GM12878 (cell line): ENCODE results near the gene EP400.

ENCODE experiments used
- CTCF ChIP-seq, 3 experiments: IDR thresholded peaks in 2 of 3; conservative IDR thresholded peaks in 1 of 3; 2 replicates each; pipeline ENCODE4 v1.5.1; 2011; ENCODE audit warnings: low read depth in 3 of 3, low read length in 3 of 3, mild to moderate bottlenecking in 3 of 3, control low read depth in 2 of 3, moderate library complexity in 2 of 3, inconsistent platforms in 1 of 3, mixed read lengths in 1 of 3; ENCODE audit not compliant: control insufficient read depth in 2 of 3, insufficient read depth in 1 of 3; ENCODE audit errors: extremely low read depth in 1 of 3
- GABPA ChIP-seq: IDR thresholded peaks from 2 replicates; pipeline ENCODE4 v1.6.1; 2014; ENCODE audit warnings: antibody characterized with exemption, low read depth, mild to moderate bottlenecking, inconsistent platforms
- NFIC ChIP-seq: IDR thresholded peaks from 2 replicates; pipeline ENCODE4 v1.6.1; 2012; ENCODE audit warnings: low read depth, mild to moderate bottlenecking, inconsistent platforms, low read length, moderate library complexity
- POLR2A ChIP-seq: IDR thresholded peaks from 2 replicates; pipeline ENCODE4 v1.6.1; 2011; ENCODE audit warnings: low read depth, mild to moderate bottlenecking, low read length
- SIN3A ChIP-seq: IDR thresholded peaks from 2 replicates; pipeline ENCODE4 v1.6.1; 2012; ENCODE audit warnings: low read depth, low read length, improper control_type of control experiment
- SPI1 ChIP-seq: IDR thresholded peaks from 2 replicates; pipeline ENCODE4 v1.6.1; 2011; ENCODE audit warnings: low read depth, mild to moderate bottlenecking, low read length, moderate library complexity, borderline replicate concordance; ENCODE audit not compliant: insufficient read depth
- USF2 ChIP-seq: IDR thresholded peaks from 2 replicates; pipeline ENCODE4 v1.6.1; 2011; ENCODE audit warnings: low read depth, low read length, improper control_type of control experiment, borderline replicate concordance
- ZNF274 ChIP-seq: IDR thresholded peaks from one replicate; pipeline ENCODE4 v1.8.0; 2011; ENCODE audit not compliant: insufficient read length, insufficient read depth

DNA sequence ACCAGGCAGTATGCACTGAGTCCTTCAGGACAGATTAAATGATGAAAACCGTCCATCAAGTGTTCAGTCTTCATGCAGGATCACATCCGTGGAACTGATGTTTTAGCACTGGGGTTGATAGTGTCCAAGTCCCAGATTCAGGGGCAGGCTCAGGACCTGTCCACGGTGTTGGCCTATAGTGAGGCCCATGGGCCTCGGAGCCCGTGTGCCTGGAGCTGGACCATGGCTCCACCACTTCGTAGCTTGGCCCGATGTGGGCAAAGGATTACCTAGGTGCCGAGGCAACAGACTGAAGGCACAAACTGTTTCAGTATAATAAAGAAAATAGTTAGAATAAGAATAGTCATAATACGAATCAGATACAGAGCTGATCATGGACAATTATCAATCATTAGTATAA is 152.6 kb downstream of the EP400 start:
- TF ChIP-seq GABPA, result no peak
- no peak for TF ChIP-seq SIN3A
- TF ChIP-seq USF2, result no peak
- TF ChIP-seq CTCF (IDR thresholded peaks at IDR 0.05 in 2 of 3, conservative IDR thresholded peaks at IDR 0.05 in 1 of 3; ENCODE audit: control insufficient read depth in 2 of 3, extremely low read depth in 1 of 3, insufficient read depth in 1 of 3, low read depth in 3 of 3, low read length in 3 of 3), result no peak
- TF ChIP-seq POLR2A, result no peak
- TF ChIP-seq NFIC, result no peak
- no peak for TF ChIP-seq SPI1
- no peak for TF ChIP-seq ZNF274
